Measurements from ENCODE around the gene DRC3.

DRC3 gene

DNA sequence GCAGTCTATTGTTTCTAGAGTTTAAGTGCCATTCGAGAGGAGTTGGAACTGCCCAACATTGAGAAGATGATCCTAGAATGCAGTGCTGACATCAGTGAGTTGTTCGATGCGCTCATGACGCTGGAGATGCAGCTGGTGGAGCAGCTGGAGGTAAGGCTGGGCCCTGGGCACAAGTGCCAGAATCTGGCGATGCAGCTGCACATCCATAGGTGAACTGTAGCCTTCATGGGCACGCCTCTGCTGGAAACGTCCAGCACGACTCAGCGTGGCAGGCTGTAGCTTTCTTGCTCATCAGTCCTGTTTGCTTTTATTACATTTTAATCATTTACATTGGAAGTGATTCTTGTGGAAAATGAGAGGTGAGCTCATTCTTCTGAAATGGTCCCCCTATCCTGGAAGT, 31.7 kb downstream of the DRC3 start:
- Histone ChIP-seq H3K27me3 (ENCODE audit: control insufficient read depth in 1 of 2, insufficient read depth in 2 of 2, low read length in 2 of 2) (no peaks in the 10 kb centered on the region), H3K27ac (ENCODE audit: low read depth, low read length) (no peak overlapping the region), H3K4me3 (ENCODE audit: low read depth in 1 of 2, low read length in 2 of 2) (no peak overlapping the region), H3K9me3 (ENCODE audit: control insufficient read depth in 1 of 2, low read length in 2 of 2) (no peaks in the 10 kb centered on the region), H3K9ac (ENCODE audit: low read depth in 1 of 2, low read length in 2 of 2) (no peak overlapping the region), H3K36me3 (ENCODE audit: control insufficient read depth in 1 of 2, insufficient read depth in 2 of 2, low read length in 2 of 2) (peaks cover 0 to 12% of the 10 kb centered on the region in 2 donors), H3K4me1 (ENCODE audit: control insufficient read depth in 1 of 2, insufficient read depth in 2 of 2, low read length in 2 of 2) (peaks cover 0 to 8% of the 10 kb centered on the region in 2 donors)

DNA sequence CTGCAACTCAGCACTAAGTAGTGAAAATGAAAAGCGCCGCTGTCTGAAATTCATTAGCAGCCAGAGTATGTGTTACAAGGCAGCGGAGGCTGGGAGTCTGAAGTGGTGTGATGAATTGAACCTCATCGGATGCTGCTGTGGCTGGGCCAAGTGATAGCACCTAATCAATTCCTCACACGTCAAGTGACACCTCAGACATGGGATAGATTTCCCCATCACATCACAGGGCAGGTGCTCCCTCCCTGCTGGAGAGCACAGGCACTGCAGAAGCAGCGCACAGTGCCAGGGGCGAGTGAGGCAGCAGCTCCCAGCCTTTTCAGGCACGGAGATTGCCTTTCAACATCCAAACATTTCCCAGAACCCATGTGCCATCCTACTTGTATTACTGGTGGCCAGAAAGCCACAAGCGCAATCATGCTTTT, 32.2 kb downstream of the DRC3 start:
- Histone ChIP-seq H3K4me1 (ENCODE audit: control insufficient read depth in 1 of 2, insufficient read depth in 2 of 2, low read length in 2 of 2) (peaks cover 0 to 3% of the 10 kb centered on the region in 2 donors), H3K9ac (ENCODE audit: low read depth in 1 of 2, low read length in 2 of 2) (no peak overlapping the region), H3K4me3 (ENCODE audit: low read depth in 1 of 2, low read length in 2 of 2) (no peak overlapping the region)

DNA sequence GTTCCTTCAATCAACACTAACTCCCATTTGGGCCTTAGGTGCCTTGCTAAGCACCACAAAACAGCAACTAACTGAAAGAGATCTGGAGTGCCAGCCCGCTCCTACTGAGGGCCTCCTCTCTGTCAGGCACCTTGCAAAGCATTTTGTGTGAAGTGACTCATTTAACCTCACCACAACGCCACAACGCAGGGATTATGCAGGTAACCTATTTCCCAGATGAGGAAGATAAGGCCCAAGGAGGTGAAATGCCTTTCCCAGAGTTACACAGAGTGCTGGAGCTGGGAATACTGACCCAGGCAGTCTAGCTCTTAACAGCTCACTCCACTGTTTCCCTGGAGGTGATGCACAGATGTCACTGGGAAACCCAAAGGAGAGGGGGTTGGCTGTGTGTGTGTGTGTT, 32.8 kb downstream of the DRC3 start:
- Histone ChIP-seq H3K4me1 (ENCODE audit: control insufficient read depth in 1 of 2, insufficient read depth in 2 of 2, low read length in 2 of 2) (no peaks in the 10 kb centered on the region), H3K4me3 (ENCODE audit: low read depth in 1 of 2, low read length in 2 of 2) (no peak overlapping the region), H3K9ac (ENCODE audit: low read depth in 1 of 2, low read length in 2 of 2) (no peak overlapping the region), H3K27me3 (ENCODE audit: control insufficient read depth in 1 of 2, insufficient read depth in 2 of 2, low read length in 2 of 2) (no peaks in the 10 kb centered on the region), H3K27ac (ENCODE audit: low read depth, low read length) (no peak overlapping the region), H3K36me3 (ENCODE audit: control insufficient read depth in 1 of 2, insufficient read depth in 2 of 2, low read length in 2 of 2) (peaks cover 3 to 17% of the 10 kb centered on the region in 2 donors), H3K9me3 (ENCODE audit: control insufficient read depth in 1 of 2, low read length in 2 of 2) (no peaks in the 10 kb centered on the region)

More for the DNA sequence above, 32.2 kb downstream of the DRC3 start:
- Histone ChIP-seq H3K27me3 (ENCODE audit: control insufficient read depth in 1 of 2, insufficient read depth in 2 of 2, low read length in 2 of 2) (no peaks in the 10 kb centered on the region), H3K27ac (ENCODE audit: low read depth, low read length) (no peak overlapping the region), H3K9me3 (ENCODE audit: control insufficient read depth in 1 of 2, low read length in 2 of 2) (no peaks in the 10 kb centered on the region), H3K36me3 (ENCODE audit: control insufficient read depth in 1 of 2, insufficient read depth in 2 of 2, low read length in 2 of 2) (peaks cover 2 to 15% of the 10 kb centered on the region in 2 donors)

DNA sequence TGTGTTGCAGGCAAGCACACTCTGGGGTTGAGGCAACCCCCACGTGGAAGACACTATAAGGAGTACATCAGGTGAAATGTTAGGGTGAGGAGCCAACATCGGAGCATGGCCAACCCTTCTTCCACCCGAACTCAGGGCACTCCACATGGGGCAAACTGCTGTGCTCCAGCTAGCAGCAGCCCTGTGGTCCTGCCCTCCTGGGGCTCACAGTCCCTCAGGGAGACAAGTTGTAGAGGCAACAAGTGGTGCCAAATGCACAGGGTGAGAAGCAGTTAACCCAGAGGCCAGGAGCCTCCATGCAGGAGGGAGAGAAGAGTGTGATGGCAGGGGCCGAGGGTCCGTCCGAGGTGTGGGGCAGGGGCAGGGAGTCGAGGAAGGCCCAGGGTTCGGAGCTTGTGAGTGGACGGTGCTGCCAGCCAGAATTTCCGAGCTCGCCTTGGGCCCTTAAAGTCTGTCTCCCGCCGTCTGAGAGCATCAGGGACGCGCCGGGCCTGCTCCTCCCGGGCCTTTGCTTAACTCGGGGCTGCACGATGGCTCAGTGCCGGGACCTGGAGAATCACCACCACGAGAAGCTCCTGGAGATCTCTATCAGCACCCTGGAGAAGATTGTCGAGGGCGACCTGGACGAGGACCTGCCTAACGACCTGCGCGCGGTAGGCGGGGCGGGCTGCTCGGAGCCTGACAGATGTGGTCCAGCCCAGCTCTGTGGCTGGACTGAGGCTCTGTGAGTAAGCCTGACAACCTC, 34.0 kb downstream of the DRC3 start:
- Histone ChIP-seq H3K4me1 (ENCODE audit: control insufficient read depth in 1 of 2, insufficient read depth in 2 of 2, low read length in 2 of 2) (no peaks in the 10 kb centered on the region), H3K4me3 (ENCODE audit: low read depth in 1 of 2, low read length in 2 of 2) (no peak overlapping the region), H3K9me3 (ENCODE audit: control insufficient read depth in 1 of 2, low read length in 2 of 2) (no peaks in the 10 kb centered on the region), H3K27ac (ENCODE audit: low read depth, low read length) (no peak overlapping the region), H3K36me3 (ENCODE audit: control insufficient read depth in 1 of 2, insufficient read depth in 2 of 2, low read length in 2 of 2) (peaks cover 3 to 23% of the 10 kb centered on the region in 2 donors), H3K27me3 (ENCODE audit: control insufficient read depth in 1 of 2, insufficient read depth in 2 of 2, low read length in 2 of 2) (no peaks in the 10 kb centered on the region), H3K9ac (ENCODE audit: low read depth in 1 of 2, low read length in 2 of 2) (no peak overlapping the region)

DNA sequence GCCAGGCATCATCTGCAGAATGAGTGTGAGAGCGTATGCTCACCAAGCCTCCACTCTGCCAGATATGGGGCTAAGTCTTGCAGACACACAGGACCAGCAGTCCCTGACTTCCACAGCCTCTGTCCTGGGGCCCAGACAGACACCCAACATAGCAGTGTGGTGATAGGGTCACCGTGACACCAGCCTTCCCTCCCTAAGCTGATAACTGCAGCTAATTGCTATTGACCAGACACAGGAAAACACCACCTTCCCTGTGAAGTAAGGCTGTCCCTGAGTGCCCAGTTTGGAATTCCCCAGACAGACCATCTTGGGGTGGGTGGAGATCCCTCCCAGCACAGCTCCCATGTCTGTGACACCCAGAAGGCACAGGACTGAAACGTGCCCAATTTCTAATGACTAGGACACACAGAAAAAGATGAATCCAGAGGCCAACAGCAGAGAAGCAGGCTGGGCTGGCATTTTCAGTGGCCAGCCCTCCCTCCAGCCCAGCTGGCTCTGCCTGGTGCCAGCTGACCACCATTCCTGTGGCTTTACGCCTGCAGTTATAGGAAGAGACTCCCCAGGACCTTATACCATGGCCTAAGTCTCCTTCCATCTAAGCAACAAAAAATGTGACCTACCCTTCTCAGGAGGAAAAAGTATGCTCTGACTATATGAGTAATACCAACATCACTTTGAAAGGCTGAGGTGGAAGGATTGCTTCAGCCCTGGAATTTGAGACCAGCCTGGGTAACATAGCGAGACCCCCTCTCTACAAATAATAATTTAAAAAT, 36.0 kb downstream of the DRC3 start:
- Histone ChIP-seq H3K36me3 (ENCODE audit: control insufficient read depth in 1 of 2, insufficient read depth in 2 of 2, low read length in 2 of 2) (peaks cover 3 to 24% of the 10 kb centered on the region in 2 donors), H3K4me3 (ENCODE audit: low read depth in 1 of 2, low read length in 2 of 2) (no peak overlapping the region), H3K27ac (ENCODE audit: low read depth, low read length) (no peak overlapping the region), H3K4me1 (ENCODE audit: control insufficient read depth in 1 of 2, insufficient read depth in 2 of 2, low read length in 2 of 2) (no peaks in the 10 kb centered on the region), H3K27me3 (ENCODE audit: control insufficient read depth in 1 of 2, insufficient read depth in 2 of 2, low read length in 2 of 2) (no peaks in the 10 kb centered on the region), H3K9me3 (ENCODE audit: control insufficient read depth in 1 of 2, low read length in 2 of 2) (no peaks in the 10 kb centered on the region), H3K9ac (ENCODE audit: low read depth in 1 of 2, low read length in 2 of 2) (no peak overlapping the region)

DNA sequence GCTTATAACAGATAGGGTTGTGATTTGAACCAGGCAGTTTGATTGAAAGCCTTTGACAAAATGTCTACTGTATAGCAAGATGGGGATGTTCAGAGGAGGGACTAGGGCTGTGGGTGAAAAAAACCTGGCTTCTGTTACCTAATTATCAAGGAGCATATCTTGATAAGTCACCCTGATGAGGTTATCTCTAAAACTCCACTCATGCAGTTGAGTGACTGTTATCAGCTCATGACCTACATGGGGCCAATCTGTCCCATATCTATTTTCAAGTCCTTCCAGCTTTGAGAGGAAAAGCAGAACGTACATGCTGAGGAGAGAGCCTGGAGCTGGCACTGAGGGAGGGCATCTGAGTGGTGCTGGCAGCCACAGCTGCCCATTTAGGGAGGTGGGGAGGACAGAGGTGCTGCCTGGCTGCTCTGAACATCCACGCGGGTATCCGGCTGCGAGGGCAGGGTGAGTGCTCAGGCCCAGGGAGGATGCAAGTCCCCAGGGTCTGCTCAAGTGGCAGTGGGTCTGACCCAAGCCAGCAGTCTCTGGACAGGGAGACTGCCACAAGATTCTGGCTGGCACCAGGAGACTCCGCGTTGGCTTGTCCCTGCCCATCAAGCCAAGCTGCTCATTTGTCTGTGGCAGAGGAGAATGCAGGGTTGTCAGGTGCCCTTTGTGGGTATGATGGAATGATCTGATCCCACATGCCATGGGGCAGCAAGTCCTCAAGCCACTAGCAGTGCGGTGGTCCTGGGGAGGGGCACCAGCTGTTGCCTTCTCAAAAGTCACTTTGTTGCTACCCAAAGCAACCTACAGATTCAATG, 37.2 kb downstream of the DRC3 start:
- H3K9me3 ChIP-seq (ENCODE audit: control insufficient read depth in 1 of 2, low read length in 2 of 2) = no peaks in the 10 kb centered on the region
- peaks cover 3 to 28% of the 10 kb centered on the region in 2 donors for H3K36me3 ChIP-seq (ENCODE audit: control insufficient read depth in 1 of 2, insufficient read depth in 2 of 2, low read length in 2 of 2)
- no peak overlapping the region for H3K9ac ChIP-seq (ENCODE audit: low read depth in 1 of 2, low read length in 2 of 2)
- H3K4me3 ChIP-seq (ENCODE audit: low read depth in 1 of 2, low read length in 2 of 2) = no peak overlapping the region
- H3K27ac ChIP-seq (ENCODE audit: low read depth, low read length) = no peak overlapping the region
- H3K27me3 ChIP-seq (ENCODE audit: control insufficient read depth in 1 of 2, insufficient read depth in 2 of 2, low read length in 2 of 2) = no peaks in the 10 kb centered on the region
- H3K4me1 ChIP-seq (ENCODE audit: control insufficient read depth in 1 of 2, insufficient read depth in 2 of 2, low read length in 2 of 2) = no peaks in the 10 kb centered on the region

DNA sequence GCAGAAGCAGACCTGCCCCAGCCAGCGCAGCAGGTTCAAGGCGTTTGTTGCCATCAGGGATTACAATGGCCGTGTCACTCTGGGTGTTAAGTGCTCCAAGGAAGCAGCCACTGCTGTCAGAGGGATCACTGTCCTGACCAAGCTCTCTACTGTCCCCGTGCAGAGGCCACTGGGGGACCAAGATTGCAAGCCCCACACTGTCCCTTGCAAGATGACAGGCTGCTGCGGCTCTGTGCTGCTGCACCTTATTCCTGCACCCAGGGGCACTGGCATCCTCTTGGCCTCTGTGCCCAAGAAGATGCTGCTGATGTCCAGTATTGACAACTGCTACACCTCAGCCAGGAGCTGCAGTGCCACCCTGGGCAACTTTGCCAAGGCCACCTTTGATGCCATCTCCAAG, 38.6 kb downstream of the DRC3 start:
- Histone ChIP-seq H3K9me3 (ENCODE audit: control insufficient read depth in 1 of 2, low read length in 2 of 2) (no peaks in the 10 kb centered on the region), H3K4me3 (ENCODE audit: low read depth in 1 of 2, low read length in 2 of 2) (no peak overlapping the region), H3K9ac (ENCODE audit: low read depth in 1 of 2, low read length in 2 of 2) (no peak overlapping the region), H3K36me3 (ENCODE audit: control insufficient read depth in 1 of 2, insufficient read depth in 2 of 2, low read length in 2 of 2) (peaks cover 3 to 38% of the 10 kb centered on the region in 2 donors), H3K27ac (ENCODE audit: low read depth, low read length) (no peak overlapping the region), H3K4me1 (ENCODE audit: control insufficient read depth in 1 of 2, insufficient read depth in 2 of 2, low read length in 2 of 2) (no peaks in the 10 kb centered on the region), H3K27me3 (ENCODE audit: control insufficient read depth in 1 of 2, insufficient read depth in 2 of 2, low read length in 2 of 2) (no peaks in the 10 kb centered on the region)

DNA sequence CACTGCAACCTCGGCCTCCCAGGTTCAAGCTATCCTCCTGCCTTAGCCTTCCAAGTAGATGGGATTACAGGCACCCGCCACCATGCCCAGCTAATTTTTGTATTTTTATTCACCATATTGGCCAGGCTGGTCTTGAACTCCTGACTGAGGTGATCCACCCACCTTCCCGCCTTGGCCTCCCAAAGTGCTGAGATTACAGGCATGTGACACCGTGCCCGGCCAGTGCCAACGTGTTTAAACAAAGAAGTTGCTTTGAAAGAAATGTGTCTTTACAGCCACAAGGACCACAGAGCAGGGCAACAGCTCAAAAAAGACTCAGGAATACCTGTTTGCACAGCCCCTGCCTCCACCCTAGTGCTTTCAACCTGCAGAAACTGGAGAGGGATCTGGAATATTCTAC, 41.3 kb downstream of the DRC3 start:
- Histone ChIP-seq H3K36me3 (ENCODE audit: control insufficient read depth in 1 of 2, insufficient read depth in 2 of 2, low read length in 2 of 2) (peaks cover 3 to 39% of the 10 kb centered on the region in 2 donors), H3K27me3 (ENCODE audit: control insufficient read depth in 1 of 2, insufficient read depth in 2 of 2, low read length in 2 of 2) (no peaks in the 10 kb centered on the region), H3K9ac (ENCODE audit: low read depth in 1 of 2, low read length in 2 of 2) (no peak overlapping the region), H3K9me3 (ENCODE audit: control insufficient read depth in 1 of 2, low read length in 2 of 2) (no peaks in the 10 kb centered on the region), H3K27ac (ENCODE audit: low read depth, low read length) (no peak overlapping the region), H3K4me1 (ENCODE audit: control insufficient read depth in 1 of 2, insufficient read depth in 2 of 2, low read length in 2 of 2) (no peaks in the 10 kb centered on the region), H3K4me3 (ENCODE audit: low read depth in 1 of 2, low read length in 2 of 2) (no peak overlapping the region)

DNA sequence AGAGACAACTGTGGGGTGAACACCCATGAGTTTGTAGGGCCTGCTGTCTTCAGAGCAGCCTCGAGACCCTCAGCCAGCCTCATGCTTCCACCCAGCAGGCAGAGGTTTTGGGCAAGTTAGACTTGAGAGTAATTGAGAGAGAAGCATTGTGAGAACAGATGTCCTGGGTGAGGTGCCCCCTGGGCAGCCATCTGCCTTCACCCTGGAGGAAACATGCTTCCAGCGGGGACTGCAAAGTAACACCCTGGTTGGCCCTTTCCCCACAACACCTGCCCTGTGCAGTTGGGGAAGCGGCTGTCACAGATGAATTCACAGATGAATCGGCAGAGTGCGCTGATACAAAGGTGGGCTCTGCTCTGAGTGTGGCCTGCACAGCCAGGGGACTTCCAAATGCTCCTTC, 42.9 kb downstream of the DRC3 start:
- H3K9ac ChIP-seq (ENCODE audit: low read depth in 1 of 2, low read length in 2 of 2) = no peak overlapping the region
- no peaks in the 10 kb centered on the region for H3K9me3 ChIP-seq (ENCODE audit: control insufficient read depth in 1 of 2, low read length in 2 of 2)
- H3K4me3 ChIP-seq (ENCODE audit: low read depth in 1 of 2, low read length in 2 of 2) = no peak overlapping the region
- H3K27ac ChIP-seq (ENCODE audit: low read depth, low read length) = no peak overlapping the region
- H3K4me1 ChIP-seq (ENCODE audit: control insufficient read depth in 1 of 2, insufficient read depth in 2 of 2, low read length in 2 of 2) = no peaks in the 10 kb centered on the region
- H3K36me3 ChIP-seq (ENCODE audit: control insufficient read depth in 1 of 2, insufficient read depth in 2 of 2, low read length in 2 of 2) = peaks cover 6 to 45% of the 10 kb centered on the region in 2 donors
- H3K27me3 ChIP-seq (ENCODE audit: control insufficient read depth in 1 of 2, insufficient read depth in 2 of 2, low read length in 2 of 2) = no peaks in the 10 kb centered on the region

DNA sequence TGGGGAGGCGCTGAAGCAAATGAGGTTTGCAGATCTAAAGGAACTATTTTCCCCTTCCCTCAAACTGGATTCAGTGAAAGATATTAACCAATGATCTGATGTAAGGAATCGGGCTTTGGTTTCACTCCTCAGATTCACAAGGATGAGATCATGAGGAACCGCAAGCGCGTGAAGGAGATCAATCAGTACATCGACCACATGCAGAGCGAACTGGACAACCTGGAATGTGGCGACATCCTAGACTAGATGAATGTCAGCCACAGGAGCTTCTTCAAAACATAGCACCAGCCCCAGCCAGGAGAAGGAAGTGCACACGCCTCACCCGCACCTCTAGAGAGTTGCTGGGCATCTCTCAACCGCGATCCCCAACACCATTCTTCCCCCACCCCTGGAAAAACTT, 43.8 kb downstream of the DRC3 start:
- Histone ChIP-seq H3K36me3 (ENCODE audit: control insufficient read depth in 1 of 2, insufficient read depth in 2 of 2, low read length in 2 of 2) (peaks cover 10 to 44% of the 10 kb centered on the region in 2 donors), H3K4me3 (ENCODE audit: low read depth in 1 of 2, low read length in 2 of 2) (no peak overlapping the region), H3K27ac (ENCODE audit: low read depth, low read length) (no peak overlapping the region), H3K4me1 (ENCODE audit: control insufficient read depth in 1 of 2, insufficient read depth in 2 of 2, low read length in 2 of 2) (no peaks in the 10 kb centered on the region), H3K9me3 (ENCODE audit: control insufficient read depth in 1 of 2, low read length in 2 of 2) (no peaks in the 10 kb centered on the region), H3K27me3 (ENCODE audit: control insufficient read depth in 1 of 2, insufficient read depth in 2 of 2, low read length in 2 of 2) (no peaks in the 10 kb centered on the region), H3K9ac (ENCODE audit: low read depth in 1 of 2, low read length in 2 of 2) (no peak overlapping the region)

Measured in duodenal mucosa (tissue), 2 donors.